ENCODE results near the gene COMMD2. TPM values are rescaled to one million over a fixed set of nuclear protein-coding genes. Genes with fewer than 3 reads are reported as not detected.

Gene COMMD2
- total and polyA plus RNA-seq, 10 donors, result 8.9 to 36.1 (median 29.0) TPM

- Histone ChIP-seq H3K36me3 (no peaks in the 10 kb centered on the region), H3K27me3 (replicated peaks in 1 of 7) (no peaks in the 10 kb centered on the region), H3K9me3 (peaks cover 0 to 27% (median 20%) of the 10 kb centered on the region in 8 donors), H3K4me3 (peak overlapping the region in 2 of 8 donors; percentile 12 to 17), H3K4me1 (no peaks in the 10 kb centered on the region), H3K27ac (peak overlapping the region in 1 of 8 donors; percentile 28)
- 70 to 84% (median 75%) methylated on average over 12 of the region's 12 CpGs for WGBS, 5 donors
- no peak for DNase-seq
- intact Hi-C loops (cut with DNase I; ENCODE audit: low total_unique reads), result no loop called here
- TF ChIP-seq CTCF (IDR thresholded peaks at IDR 0.05 in 8 of 11, conservative IDR thresholded peaks at IDR 0.05 in 3 of 11), result no peak
- no peak for TF ChIP-seq POLR2AphosphoS5 (IDR thresholded peaks at IDR 0.05)
- TF ChIP-seq POLR2A (IDR thresholded peaks at IDR 0.05), result no peak
Measured at GRCh38 chr3:149701206-149701976, 50.9 kb downstream of the COMMD2 start.

Small RNA genes lying within 50 kb of the gene (small RNA-seq; reads per million reads assigned to genes)
- 0 reads per million in 4 donors for gene RNU6-507P

Other genes starting within 250 kb of the COMMD2 start
- gene WWTR1, start 94.5 kb downstream of the COMMD2 start, total RNA-seq, result 10 to 100 TPM; 43.5 to 70.6 (median 63.7) TPM
- 10 to 100 TPM in 1 of 3 donors, 1 to 10 TPM in 2; 8.4 to 15.3 (median 8.8) TPM for gene WWTR1, start 94.5 kb downstream of the COMMD2 start, polyA plus RNA-seq
- not detected for gene ANKUB1, start 40.1 kb upstream of the COMMD2 start, total RNA-seq
- under 1 TPM in 2 of 3 donors, not detected in 1; 0.03 to 0.10 TPM for gene ANKUB1, start 40.1 kb upstream of the COMMD2 start, polyA plus RNA-seq
- 100 to 1,000 TPM in 5 of 7 donors, 10 to 100 TPM in 2; 85.1 to 137 (median 125) TPM for gene RNF13, start 60.7 kb upstream of the COMMD2 start, total RNA-seq
- 10 to 100 TPM; 30.7 to 36.8 (median 34.5) TPM for gene RNF13, start 60.7 kb upstream of the COMMD2 start, polyA plus RNA-seq
- 10 to 100 TPM; 11.8 to 21.9 (median 19.2) TPM for gene PFN2, start 218.4 kb upstream of the COMMD2 start, total RNA-seq
- gene PFN2, start 218.4 kb upstream of the COMMD2 start, polyA plus RNA-seq, result 10 to 100 TPM; 11.4 to 18.0 (median 17.6) TPM